NOMO-1 treated with DMSO at 0.1 percent for 48 hours (cell line): Measurements from ENCODE around the gene ACSS3.

Experiments used
- DNase-seq: peaks from one replicate; lab custom pipeline; 2025; ENCODE audit not compliant: unreplicated experiment; lab: John Stamatoyannopoulos, UW

The ACSS3 gene

DNA sequence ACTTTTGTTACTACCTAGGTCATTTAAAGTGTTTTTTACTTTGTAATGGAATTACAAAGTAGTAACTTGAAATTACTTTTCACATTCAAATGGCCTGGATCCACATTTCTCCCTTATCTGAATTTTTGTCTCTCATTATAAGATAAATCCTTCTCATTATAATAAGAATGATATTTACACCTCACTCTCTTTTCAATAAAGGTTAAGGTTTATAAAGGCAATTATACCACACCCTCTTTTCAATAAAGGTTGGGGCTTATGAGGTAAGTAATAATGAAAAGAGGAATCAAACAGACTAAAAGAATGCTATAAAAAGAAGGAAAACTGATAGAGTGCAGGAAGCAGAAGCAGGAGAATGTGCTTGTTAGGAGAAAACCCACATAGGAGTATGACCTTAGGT lies 210.8 kb downstream of the ACSS3 start:
- no peak for DNase-seq

GRCh38 chr12:81294325-81295190 lies 216.7 kb downstream of the ACSS3 start:
- DNase-seq, result no peak

- no peak for DNase-seq
Observed at GRCh38 chr12:81295251-81295650, 217.4 kb downstream of the ACSS3 start.

- no peak for DNase-seq
Observed at GRCh38 chr12:81296556-81297305, 218.9 kb downstream of the ACSS3 start.

DNA sequence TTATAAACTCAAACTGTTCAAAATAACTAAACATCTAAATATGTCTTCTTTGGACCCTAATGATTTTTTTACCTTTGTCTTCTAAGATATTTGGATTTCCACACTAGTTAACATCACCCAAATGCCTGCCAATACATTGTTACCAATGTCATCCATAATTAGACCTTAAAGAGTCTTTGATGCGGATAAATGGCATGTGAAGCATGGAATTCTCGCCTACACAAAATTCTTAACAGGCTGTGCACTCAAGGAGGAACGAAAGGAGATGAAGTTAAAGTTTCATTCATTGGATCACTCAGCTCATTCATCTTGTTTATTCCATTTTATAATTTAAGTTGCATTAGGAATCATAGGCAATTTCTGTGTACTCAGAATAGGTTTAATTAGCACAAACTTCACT lies 219.7 kb downstream of the ACSS3 start:
- DNase-seq, result no peak

GRCh38 chr12:81300454-81300853 lies 222.6 kb downstream of the ACSS3 start:
- no peak for DNase-seq

DNA sequence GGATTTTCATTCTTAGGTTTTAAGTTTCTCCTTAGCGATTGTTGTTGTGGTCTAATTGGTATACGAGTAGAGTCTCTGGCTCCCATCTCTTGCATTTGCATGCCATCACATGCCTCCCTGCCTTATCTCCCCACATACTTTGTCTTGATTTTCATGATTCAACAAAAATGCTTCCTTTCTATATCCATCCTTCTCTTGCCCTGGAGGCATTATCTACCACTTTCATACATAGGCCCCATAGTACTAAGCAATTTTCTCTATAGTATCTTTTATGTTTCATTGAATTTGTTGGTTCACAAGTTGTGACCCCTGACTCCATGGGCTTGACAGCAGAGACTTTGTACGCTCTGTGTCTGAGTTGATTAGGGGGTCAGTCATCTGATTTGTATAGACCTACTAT lies 226.1 kb downstream of the ACSS3 start:
- DNase-seq, result no peak
